HK-2 (cell line): ENCODE data around the gene SAA1.
"Not testable (repeated sequence)": the region's sequence is repeated elsewhere in the genome, so short reads cannot be mapped to it uniquely, and the experiment has no call there.

Source experiments
- DNase-seq: peaks from one replicate; pipeline ENCODE4 v3.0.0-alpha.2; 2018; ENCODE audit not compliant: unreplicated experiment

The SAA1 gene

GRCh38 chr11:18265949-18266348, at the start of gene SAA1:
TSS of gene SAA1 (plus strand) at chr11:18266264. CDS start at chr11:18266888, 624 bp downstream.
- DNase-seq, result no peak

- no peak for DNase-seq
Measured at GRCh38 chr11:18221274-18221876, 44.7 kb upstream of the SAA1 start.

GRCh38 chr11:18222814-18223421, 43.1 kb upstream of the SAA1 start:
- DNase-seq, result no peak

- DNase-seq, result no peak
Measured at GRCh38 chr11:18223591-18224387, 42.3 kb upstream of the SAA1 start.

- DNase-seq, result no peak
Measured at GRCh38 chr11:18225913-18226312, 40.2 kb upstream of the SAA1 start.

- no peak for DNase-seq
Measured at GRCh38 chr11:18229501-18229900, 36.6 kb upstream of the SAA1 start.

GRCh38 chr11:18230859-18231258, 35.2 kb upstream of the SAA1 start:
- no peak for DNase-seq

GRCh38 chr11:18233912-18234311, 32.2 kb upstream of the SAA1 start:
- no peak for DNase-seq

- DNase-seq, result no peak
Measured at GRCh38 chr11:18235394-18236334, 30.4 kb upstream of the SAA1 start.

- DNase-seq, result no peak
Measured at GRCh38 chr11:18236664-18237356, 29.3 kb upstream of the SAA1 start, which contains the start of gene SAA4. TSS of gene SAA4 (minus strand) at chr11:18236802. CDS start at chr11:18235926, 876 bp downstream.

GRCh38 chr11:18239655-18240054, 26.4 kb upstream of the SAA1 start:
- no peak for DNase-seq

GRCh38 chr11:18243783-18244362, 22.2 kb upstream of the SAA1 start:
- DNase-seq, result peak; percentile 50

- peak; percentile 4 for DNase-seq
Measured at GRCh38 chr11:18245396-18245795, 20.7 kb upstream of the SAA1 start.

GRCh38 chr11:18246379-18247190, 19.5 kb upstream of the SAA1 start:
- not testable (repeated sequence) for DNase-seq

- DNase-seq, result not testable (repeated sequence)
Measured at GRCh38 chr11:18247191-18247581, 18.9 kb upstream of the SAA1 start.

GRCh38 chr11:18248561-18248960, 17.5 kb upstream of the SAA1 start, which contains the start of gene SAA2:
TSS of gene SAA2 (minus strand) at chr11:18248668. CDS start at chr11:18248011, 657 bp downstream.
- peak; percentile 21 for DNase-seq

GRCh38 chr11:18253233-18253632, 12.8 kb upstream of the SAA1 start:
- DNase-seq, result no peak

- no peak for DNase-seq
Measured at GRCh38 chr11:18253778-18254338, 12.2 kb upstream of the SAA1 start.

- no peak for DNase-seq
Measured at GRCh38 chr11:18254781-18255361, 11.2 kb upstream of the SAA1 start.
